ENCODE measurements around the gene GJA3. TPM values are rescaled to one million over a fixed set of nuclear protein-coding genes. Genes with fewer than 3 reads are reported as not detected.

Gene GJA3
- total and polyA plus RNA-seq, 2 donors (not counting 1 experiment from before 2014, with no cell fraction given): 0.33 to 0.44 TPM

DNA sequence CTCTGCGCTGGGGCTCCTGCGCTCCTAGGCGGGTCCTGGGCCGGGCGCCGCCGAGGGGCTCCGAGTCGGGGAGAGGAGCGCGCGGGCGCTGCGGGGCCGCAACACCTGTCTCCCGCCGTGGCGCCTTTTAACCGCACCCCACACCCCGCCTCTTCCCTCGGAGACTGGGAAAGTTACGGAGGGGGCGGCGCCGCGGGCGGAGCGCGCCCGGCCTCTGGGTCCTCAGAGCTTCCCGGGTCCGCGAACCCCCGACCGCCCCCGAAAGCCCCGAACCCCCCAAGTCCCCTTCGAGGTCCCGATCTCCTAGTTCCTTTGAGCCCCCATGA is 31.9 kb upstream of the GJA3 start, which contains the start of gene GJB2:
Gene GJB2 (minus strand): TSS at position 103 of the 326 bp plus-strand sequence. CDS start 3,357 bp downstream, outside the sequence.
- H3K27me3 ChIP-seq (ENCODE audit: control insufficient read depth, insufficient read depth, low read length): peaks cover 60% of the 10 kb centered on the region

DNA sequence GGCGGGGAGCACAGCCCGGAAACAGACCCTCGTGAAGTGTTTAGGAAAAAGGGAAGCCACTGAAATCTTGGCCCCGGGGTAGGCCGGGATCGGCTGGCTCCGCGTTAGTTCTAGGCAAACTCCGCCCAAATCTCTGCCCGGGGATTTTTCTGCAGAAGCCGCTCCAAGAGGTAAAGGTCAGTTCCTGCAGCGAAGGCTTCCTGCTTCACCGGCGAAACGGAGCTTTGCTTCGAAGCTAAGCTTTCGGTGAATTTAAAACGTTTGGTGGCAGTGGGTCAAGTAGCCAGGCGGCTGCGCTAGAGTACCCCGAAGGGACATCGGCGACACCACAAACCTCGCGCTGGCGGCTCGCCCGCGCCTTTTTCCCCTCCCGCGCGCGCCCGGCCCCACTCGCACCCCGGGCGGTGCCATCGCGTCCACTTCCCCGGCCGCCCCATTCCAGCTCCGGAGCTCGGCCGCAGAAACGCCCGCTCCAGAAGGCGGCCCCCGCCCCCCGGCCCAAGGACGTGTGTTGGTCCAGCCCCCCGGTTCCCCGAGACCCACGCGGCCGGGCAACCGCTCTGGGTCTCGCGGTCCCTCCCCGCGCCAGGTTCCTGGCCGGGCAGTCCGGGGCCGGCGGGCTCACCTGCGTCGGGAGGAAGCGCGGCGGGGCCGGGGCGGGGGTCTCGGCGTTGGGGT is 31.4 kb upstream of the GJA3 start:
- no peaks in the 10 kb centered on the region for H3K79me2 ChIP-seq (ENCODE audit: control insufficient read depth, insufficient read depth, low read length)
- H2AFZ ChIP-seq (ENCODE audit: low read length): no peak overlapping the region
- H3K27ac ChIP-seq (ENCODE audit: insufficient read depth, low read length): no peak overlapping the region
- no peaks in the 10 kb centered on the region for H4K20me1 ChIP-seq (ENCODE audit: control insufficient read depth, extremely low read depth, insufficient read depth, low read length)
- peak in 1 of 2 donors; percentile 8 for DNase-seq (ENCODE audit: low read depth in 2 of 2)
- no peak overlapping the region for H3K9ac ChIP-seq (ENCODE audit: insufficient read depth, low read length)
- H3K27me3 ChIP-seq (ENCODE audit: control insufficient read depth, insufficient read depth, low read length): peaks cover 62% of the 10 kb centered on the region
- H3K36me3 ChIP-seq (ENCODE audit: control insufficient read depth, insufficient read depth, low read length): no peaks in the 10 kb centered on the region
- H3K4me1 ChIP-seq (ENCODE audit: control insufficient read depth, extremely low read depth, insufficient read depth, low read length): no peaks in the 10 kb centered on the region
- H3K4me3 ChIP-seq (replicated peaks in 1 of 4; ENCODE audit: control extremely low read depth in 1 of 4, insufficient read depth in 1 of 4, low read depth in 3 of 4, low read length in 4 of 4): peak overlapping the region; percentile 32 to 49 (median 36)
- no peaks in the 10 kb centered on the region for H3K9me3 ChIP-seq (ENCODE audit: control insufficient read depth, insufficient read depth, low read depth, low read length)
- peak; percentile 99 for TF ChIP-seq EZH2 (IDR thresholded peaks at IDR 0.05; ENCODE audit: low read length, missing control alignments)
- TF ChIP-seq, protein P1, sequence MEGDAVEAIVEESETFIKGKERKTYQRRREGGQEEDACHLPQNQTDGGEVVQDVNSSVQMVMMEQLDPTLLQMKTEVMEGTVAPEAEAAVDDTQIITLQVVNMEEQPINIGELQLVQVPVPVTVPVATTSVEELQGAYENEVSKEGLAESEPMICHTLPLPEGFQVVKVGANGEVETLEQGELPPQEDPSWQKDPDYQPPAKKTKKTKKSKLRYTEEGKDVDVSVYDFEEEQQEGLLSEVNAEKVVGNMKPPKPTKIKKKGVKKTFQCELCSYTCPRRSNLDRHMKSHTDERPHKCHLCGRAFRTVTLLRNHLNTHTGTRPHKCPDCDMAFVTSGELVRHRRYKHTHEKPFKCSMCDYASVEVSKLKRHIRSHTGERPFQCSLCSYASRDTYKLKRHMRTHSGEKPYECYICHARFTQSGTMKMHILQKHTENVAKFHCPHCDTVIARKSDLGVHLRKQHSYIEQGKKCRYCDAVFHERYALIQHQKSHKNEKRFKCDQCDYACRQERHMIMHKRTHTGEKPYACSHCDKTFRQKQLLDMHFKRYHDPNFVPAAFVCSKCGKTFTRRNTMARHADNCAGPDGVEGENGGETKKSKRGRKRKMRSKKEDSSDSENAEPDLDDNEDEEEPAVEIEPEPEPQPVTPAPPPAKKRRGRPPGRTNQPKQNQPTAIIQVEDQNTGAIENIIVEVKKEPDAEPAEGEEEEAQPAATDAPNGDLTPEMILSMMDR (conservative IDR thresholded peaks at IDR 0.05 in 1 of 2, IDR thresholded peaks at IDR 0.05 in 1 of 2; ENCODE audit: low read depth in 1 of 2, low read length in 2 of 2): no peak
- peak overlapping the region; percentile 79 for H3K4me2 ChIP-seq (ENCODE audit: extremely low read depth, insufficient read depth, low read length)

More for the DNA sequence above, 31.9 kb upstream of the GJA3 start, which contains the start of gene GJB2:
- Histone ChIP-seq H2AFZ (ENCODE audit: low read length) (no peak within 1 kb of the TSS), H3K4me3 (replicated peaks in 1 of 4; ENCODE audit: control extremely low read depth in 1 of 4, insufficient read depth in 1 of 4, low read depth in 3 of 4, low read length in 4 of 4) (peak within 1 kb of the TSS; percentile 32 to 49 (median 36)), H3K36me3 (ENCODE audit: control insufficient read depth, insufficient read depth, low read length) (no peaks in the 10 kb centered on the region), H3K79me2 (ENCODE audit: control insufficient read depth, insufficient read depth, low read length) (no peaks in the 10 kb centered on the region), H3K9ac (ENCODE audit: insufficient read depth, low read length) (no peak within 1 kb of the TSS), H3K9me3 (ENCODE audit: control insufficient read depth, insufficient read depth, low read depth, low read length) (no peaks in the 10 kb centered on the region), H3K27ac (ENCODE audit: insufficient read depth, low read length) (no peak within 1 kb of the TSS), H4K20me1 (ENCODE audit: control insufficient read depth, extremely low read depth, insufficient read depth, low read length) (no peaks in the 10 kb centered on the region), H3K4me2 (ENCODE audit: extremely low read depth, insufficient read depth, low read length) (peak within 1 kb of the TSS; percentile 79), H3K4me1 (ENCODE audit: control insufficient read depth, extremely low read depth, insufficient read depth, low read length) (no peaks in the 10 kb centered on the region)
- no peak for TF ChIP-seq EZH2 (IDR thresholded peaks at IDR 0.05; ENCODE audit: low read length, missing control alignments)
- TF ChIP-seq, protein P1 (conservative IDR thresholded peaks at IDR 0.05 in 1 of 2, IDR thresholded peaks at IDR 0.05 in 1 of 2; ENCODE audit: low read depth in 1 of 2, low read length in 2 of 2): no peak
- no peak for DNase-seq (ENCODE audit: low read depth in 2 of 2)

DNA sequence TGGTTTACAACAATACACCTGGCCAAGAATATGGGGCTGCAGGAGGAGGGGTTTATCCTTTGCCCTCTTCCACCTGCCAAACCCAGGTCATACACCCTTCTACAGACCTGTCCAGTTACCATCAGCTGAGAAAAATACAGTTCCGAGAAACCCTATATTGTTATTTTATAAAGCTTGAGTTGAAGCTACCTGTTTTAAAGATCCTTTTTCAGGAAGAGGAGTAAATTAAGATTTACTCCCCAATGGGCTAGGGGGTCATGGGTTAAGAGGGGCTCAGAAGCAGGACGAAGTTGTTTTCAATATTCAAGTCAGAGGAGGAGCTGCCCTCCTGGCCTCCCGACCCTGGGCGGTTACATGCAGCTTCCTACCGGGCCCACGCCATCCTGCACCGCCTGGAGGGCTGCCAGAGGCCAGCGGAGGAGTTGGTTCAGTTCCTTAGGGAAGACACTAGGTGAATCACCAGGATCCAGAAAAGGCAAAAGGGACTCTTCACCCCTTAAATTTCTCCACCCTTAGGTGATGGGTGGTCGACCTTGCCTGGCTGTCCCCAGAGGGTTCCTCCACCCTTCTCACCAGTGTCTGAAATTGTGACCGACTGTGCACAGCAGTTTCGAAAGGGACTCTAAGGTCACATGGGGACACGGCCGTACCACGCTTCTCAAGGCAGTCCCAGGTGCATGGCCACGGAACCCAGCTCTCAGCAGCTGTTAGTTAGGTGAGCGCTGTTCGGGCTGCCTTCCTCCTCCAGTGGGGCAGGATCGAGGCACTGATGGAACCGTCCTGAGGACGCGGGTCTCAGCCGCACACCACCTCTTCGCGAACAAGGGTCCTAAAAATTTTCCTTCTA is 30.7 kb upstream of the GJA3 start:
- Histone ChIP-seq H3K4me2 (ENCODE audit: extremely low read depth, insufficient read depth, low read length) (no peak overlapping the region), H3K4me3 (replicated peaks in 1 of 4; ENCODE audit: control extremely low read depth in 1 of 4, insufficient read depth in 1 of 4, low read depth in 3 of 4, low read length in 4 of 4) (peak overlapping the region in 2 of 4 experiments; percentile 33 to 49), H2AFZ (ENCODE audit: low read length) (no peak overlapping the region), H3K36me3 (ENCODE audit: control insufficient read depth, insufficient read depth, low read length) (no peaks in the 10 kb centered on the region), H3K9me3 (ENCODE audit: control insufficient read depth, insufficient read depth, low read depth, low read length) (no peaks in the 10 kb centered on the region), H3K9ac (ENCODE audit: insufficient read depth, low read length) (no peak overlapping the region), H3K27me3 (ENCODE audit: control insufficient read depth, insufficient read depth, low read length) (peaks cover 57% of the 10 kb centered on the region), H3K79me2 (ENCODE audit: control insufficient read depth, insufficient read depth, low read length) (no peaks in the 10 kb centered on the region), H4K20me1 (ENCODE audit: control insufficient read depth, extremely low read depth, insufficient read depth, low read length) (no peaks in the 10 kb centered on the region), H3K27ac (ENCODE audit: insufficient read depth, low read length) (no peak overlapping the region), H3K4me1 (ENCODE audit: control insufficient read depth, extremely low read depth, insufficient read depth, low read length) (no peaks in the 10 kb centered on the region)
- peak; percentile 97 for TF ChIP-seq EZH2 (IDR thresholded peaks at IDR 0.05; ENCODE audit: low read length, missing control alignments)
- TF ChIP-seq, protein P1 (conservative IDR thresholded peaks at IDR 0.05 in 1 of 2, IDR thresholded peaks at IDR 0.05 in 1 of 2; ENCODE audit: low read depth in 1 of 2, low read length in 2 of 2): no peak
- no peak for DNase-seq (ENCODE audit: low read depth in 2 of 2)
